Measurements from ENCODE around the gene PRKG1.

PRKG1 gene

DNA sequence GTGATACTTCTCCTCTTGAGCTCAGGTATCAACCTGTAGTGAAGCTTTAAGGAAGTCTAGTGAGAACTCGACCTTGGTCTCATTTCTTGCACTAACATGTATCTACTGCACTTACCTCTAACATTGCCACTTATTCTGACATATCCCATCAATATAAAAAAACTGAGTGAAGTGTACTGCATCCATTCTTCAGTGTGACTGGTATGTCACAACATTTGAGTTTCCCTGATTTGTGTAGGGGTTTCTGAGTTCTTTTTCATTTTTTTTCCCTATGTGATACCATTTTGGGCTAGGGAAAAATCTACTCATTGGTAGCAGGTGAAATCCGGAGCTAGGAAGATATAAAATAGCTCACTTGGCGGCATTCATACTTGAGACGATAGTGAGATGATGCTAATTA, 274.3 kb downstream of the PRKG1 start:
- H3K4me3 ChIP-seq (ENCODE audit: low read depth, low read length) = no peak overlapping the region
- H3K27ac ChIP-seq = no peak overlapping the region
- H3K36me3 ChIP-seq = no peaks in the 10 kb centered on the region
- H3K9me3 ChIP-seq (ENCODE audit: severe bottlenecking) = no peaks in the 10 kb centered on the region
- no peak for DNase-seq
- TF ChIP-seq CTCF (IDR thresholded peaks at IDR 0.05; ENCODE audit: low read depth, low read length) = no peak
- no peaks in the 10 kb centered on the region for H3K27me3 ChIP-seq (ENCODE audit: insufficient read depth, low read depth, severe bottlenecking)

DNA sequence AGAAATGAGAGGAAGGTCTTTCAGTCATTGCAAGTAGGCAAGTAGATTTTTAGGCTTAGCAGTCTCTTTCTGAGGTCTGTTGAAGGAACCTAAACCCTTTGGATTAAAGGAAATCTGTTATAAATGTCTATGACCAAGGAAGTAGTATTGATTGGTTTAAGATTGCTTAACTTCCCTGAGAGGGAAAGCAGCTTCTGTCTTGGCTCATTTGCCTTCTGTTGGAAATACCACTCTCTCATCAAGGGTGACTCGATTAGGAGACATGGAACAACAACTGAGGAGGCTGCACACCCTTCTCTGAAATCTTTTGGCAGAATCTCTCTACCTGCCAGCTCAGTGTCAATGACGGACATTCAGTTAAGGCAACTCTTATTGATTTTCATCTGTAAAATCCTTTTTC, 282.9 kb downstream of the PRKG1 start:
- Histone ChIP-seq H3K4me3 (ENCODE audit: low read depth, low read length) (no peak overlapping the region), H3K36me3 (no peaks in the 10 kb centered on the region), H3K27me3 (ENCODE audit: insufficient read depth, low read depth, severe bottlenecking) (no peaks in the 10 kb centered on the region), H3K9me3 (ENCODE audit: severe bottlenecking) (no peaks in the 10 kb centered on the region), H3K27ac (no peak overlapping the region)
- no peak for TF ChIP-seq CTCF (IDR thresholded peaks at IDR 0.05; ENCODE audit: low read depth, low read length)
- DNase-seq = no peak

DNA sequence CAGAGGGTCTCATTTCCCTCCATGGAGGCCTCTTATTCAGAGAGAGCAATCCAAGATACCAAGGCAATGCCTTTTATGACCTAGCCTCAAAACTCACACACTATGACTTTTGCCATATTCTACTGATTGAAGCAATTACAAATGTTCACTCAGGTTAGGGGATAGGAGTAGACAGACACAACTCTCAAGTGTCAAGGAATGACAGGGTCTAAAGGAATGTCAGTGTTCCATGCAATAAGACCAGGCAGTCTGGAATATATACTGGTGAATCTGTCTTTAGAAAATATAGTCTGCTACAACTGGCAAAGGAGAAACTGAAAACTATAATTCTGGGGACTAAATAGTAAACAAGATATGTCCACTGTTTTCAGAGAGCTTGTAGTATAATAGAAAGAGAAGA, 283.9 kb downstream of the PRKG1 start:
- H3K27ac ChIP-seq = no peak overlapping the region
- no peaks in the 10 kb centered on the region for H3K9me3 ChIP-seq (ENCODE audit: severe bottlenecking)
- no peaks in the 10 kb centered on the region for H3K36me3 ChIP-seq
- no peak for TF ChIP-seq CTCF (IDR thresholded peaks at IDR 0.05; ENCODE audit: low read depth, low read length)
- H3K4me3 ChIP-seq (ENCODE audit: low read depth, low read length) = no peak overlapping the region
- DNase-seq = no peak
- H3K27me3 ChIP-seq (ENCODE audit: insufficient read depth, low read depth, severe bottlenecking) = no peaks in the 10 kb centered on the region

DNA sequence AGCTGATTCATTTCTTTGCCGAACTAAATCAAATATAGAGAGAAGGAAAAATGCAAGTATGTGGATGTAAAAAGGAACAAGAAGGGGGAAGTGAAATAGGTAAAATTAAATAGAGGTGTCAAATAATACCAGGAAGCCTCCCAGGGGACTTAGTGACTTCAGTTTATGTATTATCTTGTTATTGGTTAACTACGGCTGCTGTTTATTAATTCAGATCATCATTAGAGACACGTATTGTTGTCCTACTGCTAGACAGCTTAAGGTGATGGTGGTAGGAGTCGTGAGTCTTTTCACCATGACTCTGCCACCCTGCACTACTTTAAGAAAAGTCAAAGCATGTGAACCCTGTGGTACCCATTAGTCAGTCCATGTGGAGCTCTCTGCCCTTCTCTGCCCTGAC, 289.1 kb downstream of the PRKG1 start:
- H3K4me3 ChIP-seq (ENCODE audit: low read depth, low read length) = no peak overlapping the region
- H3K9me3 ChIP-seq (ENCODE audit: severe bottlenecking) = no peaks in the 10 kb centered on the region
- H3K27me3 ChIP-seq (ENCODE audit: insufficient read depth, low read depth, severe bottlenecking) = no peaks in the 10 kb centered on the region
- DNase-seq = no peak
- H3K36me3 ChIP-seq = no peaks in the 10 kb centered on the region
- H3K27ac ChIP-seq = no peak overlapping the region
- no peak for TF ChIP-seq CTCF (IDR thresholded peaks at IDR 0.05; ENCODE audit: low read depth, low read length)

- TF ChIP-seq CTCF (IDR thresholded peaks at IDR 0.05; ENCODE audit: low read depth, low read length) = no peak
- no peak overlapping the region for H3K4me3 ChIP-seq (ENCODE audit: low read depth, low read length)
- no peak for DNase-seq
- H3K27ac ChIP-seq = no peak overlapping the region
- no peaks in the 10 kb centered on the region for H3K27me3 ChIP-seq (ENCODE audit: insufficient read depth, low read depth, severe bottlenecking)
- H3K9me3 ChIP-seq (ENCODE audit: severe bottlenecking) = no peaks in the 10 kb centered on the region
- H3K36me3 ChIP-seq = no peaks in the 10 kb centered on the region
Measured at GRCh38 chr10:51364674-51365073, 290.4 kb downstream of the PRKG1 start.

DNA sequence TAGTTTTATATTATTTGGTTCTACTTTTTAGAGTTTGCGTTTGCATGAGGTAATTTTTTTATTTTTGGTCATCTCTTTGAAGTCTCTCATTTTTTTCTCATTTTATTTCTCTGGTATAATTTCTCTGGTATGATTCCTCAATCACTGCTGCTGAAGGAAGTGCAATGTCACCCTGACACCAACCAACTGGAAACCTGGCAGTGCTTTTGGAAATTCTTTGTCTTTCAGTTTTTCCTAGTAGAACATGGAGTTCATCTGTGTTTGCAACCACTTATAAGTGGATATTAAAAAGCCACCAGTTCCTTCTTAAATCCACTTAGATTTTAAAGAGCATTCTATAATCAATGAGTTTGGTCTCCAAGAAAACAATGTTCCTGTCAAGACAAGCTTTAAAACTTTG, 291.8 kb downstream of the PRKG1 start:
- H3K36me3 ChIP-seq = no peaks in the 10 kb centered on the region
- no peak for TF ChIP-seq CTCF (IDR thresholded peaks at IDR 0.05; ENCODE audit: low read depth, low read length)
- no peaks in the 10 kb centered on the region for H3K9me3 ChIP-seq (ENCODE audit: severe bottlenecking)
- no peaks in the 10 kb centered on the region for H3K27me3 ChIP-seq (ENCODE audit: insufficient read depth, low read depth, severe bottlenecking)
- H3K4me3 ChIP-seq (ENCODE audit: low read depth, low read length) = no peak overlapping the region
- no peak for DNase-seq
- no peak overlapping the region for H3K27ac ChIP-seq

Measured in WERI-Rb-1 (cell line).